ENCODE results near the gene NELFCD. TPM values are rescaled to one million over a fixed set of nuclear protein-coding genes. Genes with fewer than 3 reads are reported as not detected.

The NELFCD gene
- total RNA-seq, 1 donor: 46.7 TPM

GRCh38 chr20:58950603-58951002 is 30.5 kb upstream of the NELFCD start:
- H3K9me3 ChIP-seq (ENCODE audit: low read depth, low read length): no peaks in the 10 kb centered on the region
- no peak overlapping the region for H3K27ac ChIP-seq (ENCODE audit: low read depth, low read length)
- H3K36me3 ChIP-seq (ENCODE audit: insufficient read depth, low read length): no peaks in the 10 kb centered on the region
- H2AFZ ChIP-seq (ENCODE audit: low read length): no peak overlapping the region
- H3K4me1 ChIP-seq (ENCODE audit: insufficient read depth, low read length): no peaks in the 10 kb centered on the region
- H3K79me2 ChIP-seq (ENCODE audit: insufficient read depth, low read length): no peaks in the 10 kb centered on the region
- H3K4me3 ChIP-seq (ENCODE audit: insufficient read depth, low read length): no peak overlapping the region
- TF ChIP-seq CTCF (IDR thresholded peaks at IDR 0.05; ENCODE audit: extremely low read depth, low read depth, low read length): no peak
- no peak overlapping the region for H3K4me2 ChIP-seq (ENCODE audit: insufficient read depth, low read length)
- no peaks in the 10 kb centered on the region for H4K20me1 ChIP-seq (ENCODE audit: insufficient read depth, low read length)
- DNase-seq (ENCODE audit: insufficient read length, low spot score, missing footprints): no peak
- H3K27me3 ChIP-seq (ENCODE audit: insufficient read depth, low read length): no peaks in the 10 kb centered on the region

- Histone ChIP-seq H3K4me3 (ENCODE audit: insufficient read depth, low read length) (no peak overlapping the region), H3K9me3 (ENCODE audit: low read depth, low read length) (no peaks in the 10 kb centered on the region), H3K27me3 (ENCODE audit: insufficient read depth, low read length) (no peaks in the 10 kb centered on the region)
Measured at GRCh38 chr20:58953050-58953449, 28.0 kb upstream of the NELFCD start.

GRCh38 chr20:58956078-58956477 is 25.0 kb upstream of the NELFCD start:
- Histone ChIP-seq H3K79me2 (ENCODE audit: insufficient read depth, low read length) (no peaks in the 10 kb centered on the region), H3K4me3 (ENCODE audit: insufficient read depth, low read length) (no peak overlapping the region), H3K27me3 (ENCODE audit: insufficient read depth, low read length) (no peaks in the 10 kb centered on the region), H3K27ac (ENCODE audit: low read depth, low read length) (no peak overlapping the region), H4K20me1 (ENCODE audit: insufficient read depth, low read length) (no peaks in the 10 kb centered on the region), H2AFZ (ENCODE audit: low read length) (no peak overlapping the region), H3K36me3 (ENCODE audit: insufficient read depth, low read length) (no peaks in the 10 kb centered on the region), H3K4me2 (ENCODE audit: insufficient read depth, low read length) (no peak overlapping the region), H3K4me1 (ENCODE audit: insufficient read depth, low read length) (no peaks in the 10 kb centered on the region), H3K9me3 (ENCODE audit: low read depth, low read length) (no peaks in the 10 kb centered on the region)
- TF ChIP-seq CTCF (IDR thresholded peaks at IDR 0.05; ENCODE audit: extremely low read depth, low read depth, low read length): no peak
- DNase-seq (ENCODE audit: insufficient read length, low spot score, missing footprints): no peak

More at GRCh38 chr20:58953050-58953449, 28.0 kb upstream of the NELFCD start:
- TF ChIP-seq CTCF (IDR thresholded peaks at IDR 0.05; ENCODE audit: extremely low read depth, low read depth, low read length): no peak
- no peak overlapping the region for H3K4me2 ChIP-seq (ENCODE audit: insufficient read depth, low read length)
- H3K36me3 ChIP-seq (ENCODE audit: insufficient read depth, low read length): no peaks in the 10 kb centered on the region
- no peaks in the 10 kb centered on the region for H4K20me1 ChIP-seq (ENCODE audit: insufficient read depth, low read length)
- DNase-seq (ENCODE audit: insufficient read length, low spot score, missing footprints): no peak
- no peaks in the 10 kb centered on the region for H3K4me1 ChIP-seq (ENCODE audit: insufficient read depth, low read length)
- H3K79me2 ChIP-seq (ENCODE audit: insufficient read depth, low read length): no peaks in the 10 kb centered on the region
- no peak overlapping the region for H3K27ac ChIP-seq (ENCODE audit: low read depth, low read length)
- no peak overlapping the region for H2AFZ ChIP-seq (ENCODE audit: low read length)

- TF ChIP-seq CTCF (IDR thresholded peaks at IDR 0.05; ENCODE audit: extremely low read depth, low read depth, low read length): no peak
- no peak for DNase-seq (ENCODE audit: insufficient read length, low spot score, missing footprints)
Measured at GRCh38 chr20:58959652-58960051, 21.4 kb upstream of the NELFCD start.

More at GRCh38 chr20:58959652-58960051, 21.4 kb upstream of the NELFCD start:
- Histone ChIP-seq H4K20me1 (ENCODE audit: insufficient read depth, low read length) (no peaks in the 10 kb centered on the region), H3K9me3 (ENCODE audit: low read depth, low read length) (no peaks in the 10 kb centered on the region), H3K4me2 (ENCODE audit: insufficient read depth, low read length) (no peak overlapping the region), H3K79me2 (ENCODE audit: insufficient read depth, low read length) (no peaks in the 10 kb centered on the region), H3K4me1 (ENCODE audit: insufficient read depth, low read length) (no peaks in the 10 kb centered on the region), H2AFZ (ENCODE audit: low read length) (no peak overlapping the region), H3K36me3 (ENCODE audit: insufficient read depth, low read length) (no peaks in the 10 kb centered on the region), H3K4me3 (ENCODE audit: insufficient read depth, low read length) (no peak overlapping the region), H3K27me3 (ENCODE audit: insufficient read depth, low read length) (no peaks in the 10 kb centered on the region), H3K27ac (ENCODE audit: low read depth, low read length) (no peak overlapping the region)

All from osteoblast (primary cell).